ENCODE data around the gene CYBA.

The CYBA gene

GRCh38 chr16:88662843-88663606 is 12.2 kb upstream of the CYBA start, which contains the start of gene MVD:
MVD (minus strand) TSS chr16:88663091; CDS start chr16:88663080, 11 bp downstream.
- Histone ChIP-seq H3K36me3 (peaks cover 0 to 5% (median 2%) of the 10 kb centered on the region in 3 donors), H3K27ac (peak within 1 kb of the TSS; percentile 81 to 82), H3K4me1 (peaks cover 0 to 20% (median 11%) of the 10 kb centered on the region in 4 donors), H3K9me3 (no peaks in the 10 kb centered on the region), H3K27me3 (no peaks in the 10 kb centered on the region), H3K4me3 (peak within 1 kb of the TSS; percentile 86 to 93)
- DNase-seq = peak; percentile 97 to 98
- intact Hi-C loops (cut with DNase I; ENCODE audit: low total_unique reads) = no loop called here
- TF ChIP-seq CTCF (IDR thresholded peaks at IDR 0.05) = no peak

- Histone ChIP-seq H3K36me3 (peaks cover 0 to 12% (median 7%) of the 10 kb centered on the region in 3 donors), H3K27ac (peak overlapping the region; percentile 81 to 82), H3K27me3 (no peaks in the 10 kb centered on the region), H3K4me3 (peak overlapping the region; percentile 86 to 93), H3K9me3 (no peaks in the 10 kb centered on the region), H3K4me1 (peaks cover 0 to 20% (median 11%) of the 10 kb centered on the region in 4 donors)
- DNase-seq = no peak
- no peak for TF ChIP-seq CTCF (IDR thresholded peaks at IDR 0.05)
- intact Hi-C loops (cut with DNase I; ENCODE audit: low total_unique reads) = no loop called here
Observed at GRCh38 chr16:88662222-88662842, 11.5 kb upstream of the CYBA start.

- intact Hi-C loops (cut with DNase I; ENCODE audit: low total_unique reads) = no loop called here
- Histone ChIP-seq H3K4me3 (no peak overlapping the region), H3K9me3 (no peaks in the 10 kb centered on the region), H3K27ac (no peak overlapping the region), H3K27me3 (no peaks in the 10 kb centered on the region), H3K4me1 (peaks cover 0 to 20% (median 11%) of the 10 kb centered on the region in 4 donors), H3K36me3 (peaks cover 0 to 20% (median 8%) of the 10 kb centered on the region in 3 donors)
- DNase-seq = no peak
- TF ChIP-seq CTCF (IDR thresholded peaks at IDR 0.05) = no peak
Observed at GRCh38 chr16:88661468-88661867, 10.6 kb upstream of the CYBA start.

- no peak for DNase-seq
- Histone ChIP-seq H3K4me1 (peaks cover 0 to 19% (median 11%) of the 10 kb centered on the region in 4 donors), H3K27me3 (no peaks in the 10 kb centered on the region), H3K27ac (no peak overlapping the region), H3K9me3 (no peaks in the 10 kb centered on the region), H3K4me3 (no peak overlapping the region), H3K36me3 (peaks cover 13 to 42% (median 31%) of the 10 kb centered on the region in 3 donors)
- intact Hi-C loops (cut with DNase I; ENCODE audit: low total_unique reads) = no loop called here
- TF ChIP-seq CTCF (IDR thresholded peaks at IDR 0.05) = no peak
Observed at GRCh38 chr16:88659160-88659559, 8.3 kb upstream of the CYBA start.

- TF ChIP-seq CTCF (IDR thresholded peaks at IDR 0.05) = no peak
- DNase-seq = no peak
- no peak overlapping the region for H3K27ac ChIP-seq
- peaks cover 17 to 47% (median 35%) of the 10 kb centered on the region in 3 donors for H3K36me3 ChIP-seq
- H3K4me1 ChIP-seq = peaks cover 0 to 14% (median 7%) of the 10 kb centered on the region in 4 donors
- intact Hi-C loops (cut with DNase I; ENCODE audit: low total_unique reads) = no loop called here
- H3K27me3 ChIP-seq = no peaks in the 10 kb centered on the region
- H3K9me3 ChIP-seq = no peaks in the 10 kb centered on the region
- H3K4me3 ChIP-seq = no peak overlapping the region
Observed at GRCh38 chr16:88658714-88659113, 7.9 kb upstream of the CYBA start.
